ENCODE results near the gene LRRC10B.

GRCh38 chr11:61545921-61546320 is 37.4 kb downstream of the LRRC10B start:
- TF ChIP-seq POLR2A (IDR thresholded peaks at IDR 0.05): no peak
- no peak for TF ChIP-seq CTCF (IDR thresholded peaks at IDR 0.05)

Data from breast epithelium (tissue), 3 donors.